Fibroblast of lung (primary cell): ENCODE measurements around the gene TSPOAP1. TPM values are rescaled to one million over a fixed set of nuclear protein-coding genes. Genes with fewer than 3 reads are reported as not detected.
A peak's percentile ranks its signal among the peaks of the same experiment; 100 is the strongest.

Source experiments
- DNase-seq, 2 donors: peaks; one replicate each; pipeline versions ENCODE4 v3.0.0 to v3.0.0-alpha.2; 2010; ENCODE audit warnings: low read depth in 2 of 2
- H2AFZ ChIP-seq: 2 replicates; pipeline ENCODE4 v1.5.1; 2012; ENCODE audit warnings: low read length, control low read depth, inconsistent platforms
- H3K27ac ChIP-seq: 2 replicates; pipeline ENCODE4 v1.5.1; 2011; ENCODE audit warnings: low read length, control low read depth; ENCODE audit not compliant: insufficient read depth
- H3K27me3 ChIP-seq: 2 replicates; pipeline ENCODE4 v1.5.1; 2011; ENCODE audit warnings: mild to moderate bottlenecking, low read length; ENCODE audit not compliant: control insufficient read depth, insufficient read depth
- H3K36me3 ChIP-seq: 2 replicates; pipeline ENCODE4 v1.5.1; 2011; ENCODE audit warnings: low read length; ENCODE audit not compliant: control insufficient read depth, insufficient read depth
- H3K4me1 ChIP-seq: 2 replicates; pipeline ENCODE4 v1.5.1; 2011; ENCODE audit warnings: low read length; ENCODE audit not compliant: control insufficient read depth, insufficient read depth; ENCODE audit errors: extremely low read depth
- H3K4me2 ChIP-seq: 2 replicates; pipeline ENCODE4 v1.5.1; 2011; ENCODE audit warnings: low read length, control low read depth; ENCODE audit not compliant: insufficient read depth; ENCODE audit errors: extremely low read depth
- H3K4me3 ChIP-seq, 4 experiments: fragments of 200-600 bp in 1 of 4; sonication (generic) in 1 of 4; replicated peaks in 1 of 4; 2 replicates each; pipeline ENCODE4 v1.5.1; 2011 to 2016; ENCODE audit warnings: low read length in 4 of 4, low read depth in 3 of 4, mild to moderate bottlenecking in 3 of 4, control low read depth in 2 of 4, inconsistent platforms in 1 of 4, mixed read lengths in 1 of 4; ENCODE audit not compliant: insufficient read depth in 1 of 4; ENCODE audit errors: control extremely low read depth in 1 of 4
- H3K79me2 ChIP-seq: 2 replicates; pipeline ENCODE4 v1.5.1; 2012; ENCODE audit warnings: mild to moderate bottlenecking, low read length, inconsistent platforms; ENCODE audit not compliant: control insufficient read depth, insufficient read depth
- H3K9ac ChIP-seq: 2 replicates; pipeline ENCODE4 v1.5.1; 2011; ENCODE audit warnings: mild to moderate bottlenecking, low read length, control low read depth; ENCODE audit not compliant: insufficient read depth
- H3K9me3 ChIP-seq: 2 replicates; pipeline ENCODE4 v1.5.1; 2012; ENCODE audit warnings: low read depth, low read length; ENCODE audit not compliant: control insufficient read depth, insufficient read depth
- H4K20me1 ChIP-seq: 2 replicates; pipeline ENCODE4 v1.5.1; 2011; ENCODE audit warnings: low read length; ENCODE audit not compliant: control insufficient read depth, insufficient read depth; ENCODE audit errors: extremely low read depth
- EZH2 ChIP-seq: IDR thresholded peaks from 2 replicates; pipeline ENCODE4 v1.5.1; 2012; ENCODE audit warnings: low read length, control low read depth, mild to moderate bottlenecking; ENCODE audit errors: missing control alignments
- polyA plus RNA-seq, 2 donors: library from polyadenylated mRNA; depleted of rRNA in 1 of 2; stranded (reverse) in 1 of 2; unstranded in 1 of 2; fragments of >200 nt; gene quantifications; 2 replicates each; pipeline ENCODE4 v1.2.1, GENCODE V29; 2011 to 2012; ENCODE audit warnings: missing spikeins in 1 of 2
- total RNA-seq: library from RNA; depleted of rRNA; stranded (reverse); fragments of >200 nt; gene quantifications from 2 replicates; pipeline ENCODE4 v1.2.1, GENCODE V29; 2014
- TF ChIP-seq, protein P1 (sequence below), 2 donors: IDR thresholded peaks in 1 of 2; conservative IDR thresholded peaks in 1 of 2; 1 replicate in 1 of 2; 2 replicates in 1 of 2; pipeline ENCODE4 v1.5.1; 2011 to 2012; ENCODE audit warnings: low read length in 2 of 2, control low read depth in 1 of 2, inconsistent platforms in 1 of 2, low read depth in 1 of 2, mild to moderate bottlenecking in 1 of 2

The TSPOAP1 gene
- total and polyA plus RNA-seq, 2 donors (not counting 1 experiment from before 2014, with no cell fraction given): 0.23 to 4.0 TPM

DNA sequence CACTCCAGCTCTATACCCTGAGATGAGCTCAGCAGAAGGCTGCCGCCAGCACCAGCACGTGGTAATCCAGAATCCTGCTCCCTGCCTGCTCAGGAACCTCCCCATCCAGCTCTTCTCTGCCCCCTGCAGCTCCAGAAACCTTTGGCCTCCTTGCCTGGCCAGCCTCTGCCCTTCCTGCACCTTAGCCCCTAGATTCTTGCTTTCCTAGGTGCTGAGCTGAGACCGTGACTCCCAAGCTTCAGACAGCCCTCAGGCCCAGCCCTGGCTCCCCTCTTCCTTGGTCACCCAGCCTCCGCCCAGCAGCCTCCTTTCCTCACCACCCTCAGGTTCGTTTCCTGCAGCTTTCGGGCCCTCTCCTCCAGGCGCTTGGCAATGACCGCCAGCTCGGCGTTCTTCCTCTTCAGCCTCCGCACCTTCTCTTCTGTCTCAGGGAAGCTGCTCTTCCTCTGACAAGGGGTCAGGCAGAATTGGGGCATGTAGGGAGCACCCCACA is 2.6 kb downstream of the TSPOAP1 start:
- Histone ChIP-seq H3K4me3 (no peak overlapping the region), H3K79me2 (no peaks in the 10 kb centered on the region), H3K27ac (no peak overlapping the region), H3K4me1 (no peaks in the 10 kb centered on the region), H3K36me3 (no peaks in the 10 kb centered on the region), H4K20me1 (no peaks in the 10 kb centered on the region), H3K9ac (no peak overlapping the region), H3K4me2 (no peak overlapping the region), H3K27me3 (peaks cover 18% of the 10 kb centered on the region), H3K9me3 (no peaks in the 10 kb centered on the region), H2AFZ (no peak overlapping the region)
- no peak for DNase-seq
- no peak for TF ChIP-seq EZH2

DNA sequence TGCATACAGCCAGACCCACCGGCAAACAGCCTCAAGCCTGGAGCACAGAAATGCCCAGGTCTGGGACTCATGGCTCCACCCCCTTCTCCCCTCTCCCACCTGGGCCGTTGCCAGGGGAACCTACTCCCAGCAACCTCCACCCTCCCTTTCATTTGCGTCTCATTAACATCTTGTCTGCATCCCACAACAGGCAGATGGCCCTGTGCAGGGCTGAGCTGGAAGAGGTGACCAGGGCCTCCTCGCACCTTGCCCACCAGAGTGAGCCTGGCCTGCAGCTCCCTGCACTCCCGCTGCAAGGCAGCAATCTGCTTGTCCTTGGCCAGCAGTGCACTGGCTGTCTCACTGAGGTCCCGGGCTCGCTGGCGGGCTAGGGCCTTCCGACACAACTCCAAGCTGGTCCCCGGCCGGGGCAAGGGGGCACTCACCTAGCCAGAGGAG is 3.3 kb downstream of the TSPOAP1 start:
- Histone ChIP-seq H3K9ac (no peak overlapping the region), H2AFZ (no peak overlapping the region), H3K4me3 (no peak overlapping the region), H3K27ac (no peak overlapping the region), H3K4me1 (no peaks in the 10 kb centered on the region), H3K4me2 (no peak overlapping the region), H4K20me1 (no peaks in the 10 kb centered on the region), H3K27me3 (peaks cover 18% of the 10 kb centered on the region), H3K36me3 (no peaks in the 10 kb centered on the region), H3K79me2 (no peaks in the 10 kb centered on the region), H3K9me3 (no peaks in the 10 kb centered on the region)
- no peak for DNase-seq
- TF ChIP-seq, protein P1, sequence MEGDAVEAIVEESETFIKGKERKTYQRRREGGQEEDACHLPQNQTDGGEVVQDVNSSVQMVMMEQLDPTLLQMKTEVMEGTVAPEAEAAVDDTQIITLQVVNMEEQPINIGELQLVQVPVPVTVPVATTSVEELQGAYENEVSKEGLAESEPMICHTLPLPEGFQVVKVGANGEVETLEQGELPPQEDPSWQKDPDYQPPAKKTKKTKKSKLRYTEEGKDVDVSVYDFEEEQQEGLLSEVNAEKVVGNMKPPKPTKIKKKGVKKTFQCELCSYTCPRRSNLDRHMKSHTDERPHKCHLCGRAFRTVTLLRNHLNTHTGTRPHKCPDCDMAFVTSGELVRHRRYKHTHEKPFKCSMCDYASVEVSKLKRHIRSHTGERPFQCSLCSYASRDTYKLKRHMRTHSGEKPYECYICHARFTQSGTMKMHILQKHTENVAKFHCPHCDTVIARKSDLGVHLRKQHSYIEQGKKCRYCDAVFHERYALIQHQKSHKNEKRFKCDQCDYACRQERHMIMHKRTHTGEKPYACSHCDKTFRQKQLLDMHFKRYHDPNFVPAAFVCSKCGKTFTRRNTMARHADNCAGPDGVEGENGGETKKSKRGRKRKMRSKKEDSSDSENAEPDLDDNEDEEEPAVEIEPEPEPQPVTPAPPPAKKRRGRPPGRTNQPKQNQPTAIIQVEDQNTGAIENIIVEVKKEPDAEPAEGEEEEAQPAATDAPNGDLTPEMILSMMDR (conservative IDR thresholded peaks at IDR 0.05 in 1 of 2, IDR thresholded peaks at IDR 0.05 in 1 of 2; ENCODE audit: low read depth in 1 of 2, low read length in 2 of 2): no peak
- no peak for TF ChIP-seq EZH2

DNA sequence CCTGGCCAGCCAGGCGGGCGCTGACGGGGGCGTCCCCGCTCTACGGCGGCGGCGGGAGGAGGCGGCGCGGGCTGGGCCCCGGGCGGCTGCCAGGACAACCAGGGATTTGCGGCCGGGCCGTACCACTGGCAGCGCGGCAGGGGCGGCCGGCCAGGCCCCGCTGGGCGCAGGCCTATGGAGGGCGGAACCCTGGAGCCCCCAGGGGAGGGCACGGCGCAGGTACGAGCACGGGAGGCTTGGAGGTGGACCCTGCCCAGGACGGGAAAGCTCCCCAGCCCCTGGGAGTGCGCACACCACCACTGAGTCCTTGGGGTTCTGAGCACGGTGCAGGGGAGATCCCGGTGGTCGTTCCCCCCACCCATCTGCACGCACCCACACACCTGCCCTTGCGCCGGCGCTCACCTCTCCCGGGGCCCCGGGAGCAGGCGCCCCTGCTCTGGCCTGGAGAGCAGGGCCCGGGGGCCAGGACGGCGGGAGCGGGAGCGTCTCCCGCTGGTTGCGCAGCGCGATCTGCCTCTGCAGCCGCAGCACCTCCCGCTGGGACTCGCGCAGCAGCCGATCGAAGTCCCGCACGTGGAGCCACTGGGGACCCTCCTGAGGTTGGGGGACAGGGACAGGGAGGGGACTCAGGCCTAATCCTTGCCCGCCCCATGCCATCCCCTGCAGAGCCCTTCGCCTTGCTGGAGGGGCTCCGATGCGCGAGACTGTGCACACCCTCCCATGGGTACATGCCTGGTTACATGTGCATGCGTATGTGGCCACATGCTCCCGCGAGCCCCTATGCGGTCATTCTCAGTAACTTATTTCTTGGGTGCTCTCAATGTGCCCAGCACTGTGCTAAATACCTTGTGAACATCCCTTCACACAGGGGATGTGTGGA is 3.9 kb downstream of the TSPOAP1 start:
- H2AFZ ChIP-seq: no peak overlapping the region
- no peaks in the 10 kb centered on the region for H3K36me3 ChIP-seq
- H3K4me2 ChIP-seq: peak overlapping the region; percentile 52
- peaks cover 18% of the 10 kb centered on the region for H3K27me3 ChIP-seq
- peak overlapping the region in 2 of 4 experiments; percentile 44 to 57 for H3K4me3 ChIP-seq
- no peaks in the 10 kb centered on the region for H3K9me3 ChIP-seq
- no peaks in the 10 kb centered on the region for H3K79me2 ChIP-seq
- H3K9ac ChIP-seq: peak overlapping the region; percentile 7
- H3K4me1 ChIP-seq: no peaks in the 10 kb centered on the region
- TF ChIP-seq, protein P1 (conservative IDR thresholded peaks at IDR 0.05 in 1 of 2, IDR thresholded peaks at IDR 0.05 in 1 of 2; ENCODE audit: low read depth in 1 of 2, low read length in 2 of 2): no peak
- peak; percentile 75 for TF ChIP-seq EZH2
- no peaks in the 10 kb centered on the region for H4K20me1 ChIP-seq
- no peak overlapping the region for H3K27ac ChIP-seq
- DNase-seq: peak in 1 of 2 donors; percentile 46
